ENCODE data around the gene KIAA1191. TPM values are rescaled to one million over a fixed set of nuclear protein-coding genes. Genes with fewer than 3 reads are reported as not detected.

The KIAA1191 gene
- total and polyA plus RNA-seq, 2 of the 4 experiments (the other 2 are of a cell fraction): 114 to 124 TPM

- TF ChIP-seq FOS (IDR thresholded peaks at IDR 0.05; ENCODE audit: low read depth, low read length): no peak
- no peak for TF ChIP-seq SMC3 (IDR thresholded peaks at IDR 0.05; ENCODE audit: low read depth, low read length)
- TF ChIP-seq RCOR1 (IDR thresholded peaks at IDR 0.05; ENCODE audit: insufficient replicate concordance, low read length): no peak
- no peak for TF ChIP-seq MAFK (IDR thresholded peaks at IDR 0.05; ENCODE audit: low read depth, low read length)
- no peak for TF ChIP-seq NFE2L2 (IDR thresholded peaks at IDR 0.05; ENCODE audit: low read depth, low read length)
- TF ChIP-seq RAD21 (IDR thresholded peaks at IDR 0.05; ENCODE audit: low read length): no peak
- TF ChIP-seq CTCF (conservative IDR thresholded peaks at IDR 0.05; ENCODE audit: low read depth, low read length): no peak
- no peak for TF ChIP-seq MXI1 (IDR thresholded peaks at IDR 0.05; ENCODE audit: borderline replicate concordance, low read depth, low read length)
- no peak for TF ChIP-seq MAZ (IDR thresholded peaks at IDR 0.05; ENCODE audit: borderline replicate concordance, low read depth, low read length)
- TF ChIP-seq BHLHE40 (IDR thresholded peaks at IDR 0.05; ENCODE audit: low read depth, low read length): no peak
- TF ChIP-seq POLR2A (IDR thresholded peaks at IDR 0.05; ENCODE audit: low read depth, low read length): no peak
- TF ChIP-seq ELK1 (IDR thresholded peaks at IDR 0.05; ENCODE audit: borderline replicate concordance, low read depth, low read length): no peak
- TF ChIP-seq RFX5 (IDR thresholded peaks at IDR 0.05; ENCODE audit: low read depth, low read length): no peak
- TF ChIP-seq CHD1 (IDR thresholded peaks at IDR 0.05; ENCODE audit: low read depth, low read length): no peak
- no peak for TF ChIP-seq CEBPB (IDR thresholded peaks at IDR 0.05; ENCODE audit: low read depth, low read length)
- TF ChIP-seq USF2 (IDR thresholded peaks at IDR 0.05; ENCODE audit: low read depth, low read length): no peak
- H2BK15ac ChIP-seq (ENCODE audit: low read depth, low read length): no peak overlapping the region
Observed at GRCh38 chr5:176366232-176366894, 4.8 kb upstream of the KIAA1191 start.

More at GRCh38 chr5:176366232-176366894, 4.8 kb upstream of the KIAA1191 start:
- POLR2A ChIA-PET (ENCODE audit: unreplicated experiment): no interaction called here
- Histone ChIP-seq H3K27ac (ENCODE audit: insufficient read depth, low read length) (peak overlapping the region; percentile 64), H3K56ac (ENCODE audit: extremely low read depth, insufficient read depth, low read length) (no peak overlapping the region), H3K4me2 (ENCODE audit: low read depth, low read length) (peak overlapping the region; percentile 71), H3K4me1 (ENCODE audit: control insufficient read depth, insufficient read depth, low read length) (peaks cover 7% of the 10 kb centered on the region), H2AK5ac (ENCODE audit: low read depth, low read length) (peak overlapping the region; percentile 88), H3K36me3 (ENCODE audit: control insufficient read depth, insufficient read depth, low read length) (peaks cover 17% of the 10 kb centered on the region), H3K9ac (ENCODE audit: low read depth, low read length) (peak overlapping the region; percentile 72), H3K27me3 (ENCODE audit: control insufficient read depth, insufficient read depth, low read length) (no peaks in the 10 kb centered on the region), H2BK5ac (ENCODE audit: low read depth, low read length, poor library complexity, severe bottlenecking) (peak overlapping the region; percentile 23), H4K91ac (ENCODE audit: insufficient read depth, low read depth, low read length) (peak overlapping the region; percentile 83), H3K4me3 (ENCODE audit: insufficient read depth, low read depth, low read length) (peak overlapping the region; percentile 58), H2AFZ (replicated peaks; ENCODE audit: low read length, poor library complexity) (peak overlapping the region; percentile 95), H3K9me1 (ENCODE audit: insufficient read depth, low read length) (peaks cover 4% of the 10 kb centered on the region), H3K9me3 (ENCODE audit: control insufficient read depth, insufficient read depth, low read length) (no peaks in the 10 kb centered on the region), H3K79me1 (ENCODE audit: low read depth in 1 of 2, low read length in 2 of 2) (peaks cover 13 to 17% of the 10 kb centered on the region in 2 experiments), H3K4ac (ENCODE audit: low read depth, low read length) (peak overlapping the region; percentile 66), H2BK120ac (ENCODE audit: low read depth, low read length) (peak overlapping the region; percentile 18), H2BK20ac (ENCODE audit: low read depth, low read length) (no peak overlapping the region), H3K18ac (ENCODE audit: low read depth, low read length) (peak overlapping the region; percentile 21; the same call in 1 of the 2 replicates), H4K8ac (ENCODE audit: low read depth in 2 of 2, low read length in 2 of 2) (peak overlapping the region; percentile 74 to 100), H3K23ac (ENCODE audit: low read depth, low read length) (peak overlapping the region; percentile 50), H2AK9ac (replicated peaks; ENCODE audit: low read depth, low read length, poor library complexity) (peak overlapping the region; percentile 86), H4K20me1 (ENCODE audit: insufficient read depth, low read length) (no peaks in the 10 kb centered on the region), H3K14ac (replicated peaks; ENCODE audit: low read depth, low read length) (peak overlapping the region; percentile 79), H4K5ac (ENCODE audit: low read depth, low read length) (peak overlapping the region; percentile 62)
- ATAC-seq (ENCODE audit: low read depth): no peak
- CTCF ChIA-PET: no interaction called here
- dilution Hi-C loops (cut with HindIII; ENCODE audit: low sequenced_read_pairs, unreplicated experiment) (no loop called here), intact Hi-C loops (cut with micrococcal nuclease) (no loop called here), in situ Hi-C loops (cut with MboI; ENCODE audit: low sequenced_read_pairs) (no loop called here)
- no TSS peak for BruUV-seq (replicated peaks)
- 30% methylated on average over 10 of the region's 38 CpGs; no CpG with 5 or more reads in 1 of the 2 experiments for WGBS, 2 experiments (ENCODE audit: extremely low coverage in 2 of 2, insufficient read length in 1 of 2)
- DNase-seq: no peak

All from IMR-90 (cell line).